Mononuclear cell (primary cell): Measurements from ENCODE around the gene DTNA. TPM values are rescaled to one million over a fixed set of nuclear protein-coding genes. Genes with fewer than 3 reads are reported as not detected.

Source experiments
- H3K27me3 ChIP-seq: 2 replicates; pipeline ENCODE4 v1.6.0; 2011; ENCODE audit warnings: low read length, control low read depth; ENCODE audit not compliant: insufficient read depth
- H3K4me1 ChIP-seq: 2 replicates; pipeline ENCODE4 v1.5.1; 2011; ENCODE audit warnings: mild to moderate bottlenecking, low read length, control low read depth; ENCODE audit not compliant: insufficient read depth
- H3K4me3 ChIP-seq: 2 replicates; pipeline ENCODE4 v1.5.1; 2011; ENCODE audit warnings: mild to moderate bottlenecking, low read length, moderate library complexity
- H3K9me3 ChIP-seq: 2 replicates; pipeline ENCODE4 v1.5.1; 2011; ENCODE audit warnings: low read depth, mild to moderate bottlenecking, control low read depth, low read length
- total RNA-seq: library from RNA; depleted of rRNA; stranded (reverse); fragments of >200 nt; gene quantifications from one replicate; pipeline ENCODE4 v1.2.3, GENCODE V29; 2012

Gene DTNA
- total RNA-seq, 1 donor = 0.31 TPM

GRCh38 chr18:34738175-34738894, 28.2 kb downstream of the DTNA start:
- no peaks in the 10 kb centered on the region for H3K9me3 ChIP-seq
- H3K4me1 ChIP-seq = no peaks in the 10 kb centered on the region
- H3K27me3 ChIP-seq = no peaks in the 10 kb centered on the region
- no peak overlapping the region for H3K4me3 ChIP-seq

GRCh38 chr18:34740101-34740500, 30.0 kb downstream of the DTNA start:
- Histone ChIP-seq H3K4me3 (no peak overlapping the region), H3K9me3 (no peaks in the 10 kb centered on the region), H3K27me3 (no peaks in the 10 kb centered on the region), H3K4me1 (no peaks in the 10 kb centered on the region)

DNA sequence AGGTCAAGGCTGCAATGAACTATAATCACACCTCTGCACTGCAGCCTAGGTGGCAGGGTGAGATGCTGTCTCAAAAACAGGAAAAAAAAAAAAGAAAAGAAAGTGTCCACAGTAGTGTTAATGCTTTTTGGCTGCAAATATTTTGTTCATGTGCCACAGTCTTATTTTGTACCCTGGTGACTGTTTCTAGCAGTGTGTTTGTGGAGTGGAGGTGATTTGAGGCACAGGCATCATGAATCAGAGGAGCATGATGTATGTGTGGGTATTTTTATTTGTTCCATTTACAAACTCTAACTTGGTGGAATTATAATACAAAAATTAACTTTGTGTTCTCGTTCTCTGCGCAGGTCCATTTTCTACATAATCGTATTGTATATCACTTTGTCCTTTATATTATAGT, 30.6 kb downstream of the DTNA start:
- Histone ChIP-seq H3K27me3 (no peaks in the 10 kb centered on the region), H3K9me3 (no peaks in the 10 kb centered on the region), H3K4me3 (no peak overlapping the region), H3K4me1 (no peaks in the 10 kb centered on the region)

GRCh38 chr18:34741401-34741800, 31.3 kb downstream of the DTNA start:
- H3K4me3 ChIP-seq = no peak overlapping the region

DNA sequence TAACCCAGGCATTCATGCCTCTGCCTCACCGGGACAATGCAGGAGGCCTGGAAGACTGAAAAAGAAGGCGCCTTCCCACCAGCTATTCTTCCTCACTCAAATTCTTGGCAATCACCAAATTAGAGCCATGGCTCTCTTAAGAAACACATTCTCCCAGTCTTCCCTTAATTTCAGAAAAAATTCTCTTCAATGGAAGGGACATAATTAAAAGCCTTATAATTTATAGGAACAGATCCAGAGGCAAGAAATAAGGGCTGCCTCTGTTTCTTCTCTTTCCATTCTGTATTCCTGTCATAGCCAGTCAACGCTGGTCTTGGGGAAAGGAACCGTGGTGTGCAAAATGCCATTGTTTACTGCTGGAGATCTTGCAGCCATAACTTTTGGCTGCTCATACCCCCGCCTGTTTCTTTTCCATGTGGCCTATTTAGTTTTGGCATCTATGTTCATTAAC, 32.8 kb downstream of the DTNA start:
- Histone ChIP-seq H3K9me3 (no peaks in the 10 kb centered on the region), H3K4me3 (no peak overlapping the region), H3K27me3 (no peaks in the 10 kb centered on the region), H3K4me1 (no peaks in the 10 kb centered on the region)

More at GRCh38 chr18:34741401-34741800, 31.3 kb downstream of the DTNA start:
- Histone ChIP-seq H3K9me3 (no peaks in the 10 kb centered on the region), H3K27me3 (no peaks in the 10 kb centered on the region), H3K4me1 (no peaks in the 10 kb centered on the region)

- Histone ChIP-seq H3K9me3 (no peaks in the 10 kb centered on the region), H3K27me3 (no peaks in the 10 kb centered on the region), H3K4me3 (no peak overlapping the region), H3K4me1 (no peaks in the 10 kb centered on the region)
Measured at GRCh38 chr18:34744569-34744968, 34.5 kb downstream of the DTNA start.

GRCh38 chr18:34746614-34747013, 36.5 kb downstream of the DTNA start:
- peaks cover 3% of the 10 kb centered on the region for H3K27me3 ChIP-seq
- H3K4me1 ChIP-seq = no peaks in the 10 kb centered on the region
- no peak overlapping the region for H3K4me3 ChIP-seq
- H3K9me3 ChIP-seq = no peaks in the 10 kb centered on the region

- H3K9me3 ChIP-seq = no peaks in the 10 kb centered on the region
- no peak overlapping the region for H3K4me3 ChIP-seq
- H3K4me1 ChIP-seq = no peaks in the 10 kb centered on the region
- H3K27me3 ChIP-seq = peaks cover 3% of the 10 kb centered on the region
Measured at GRCh38 chr18:34749721-34750120, 39.6 kb downstream of the DTNA start.

- H3K27me3 ChIP-seq = peaks cover 3% of the 10 kb centered on the region
- no peaks in the 10 kb centered on the region for H3K9me3 ChIP-seq
- no peak overlapping the region for H3K4me3 ChIP-seq
- H3K4me1 ChIP-seq = no peaks in the 10 kb centered on the region
Measured at GRCh38 chr18:34752056-34752455, 42.0 kb downstream of the DTNA start.

GRCh38 chr18:34754300-34754699, 44.2 kb downstream of the DTNA start:
- H3K9me3 ChIP-seq = no peaks in the 10 kb centered on the region
- H3K27me3 ChIP-seq = peaks cover 3% of the 10 kb centered on the region
- no peaks in the 10 kb centered on the region for H3K4me1 ChIP-seq
- no peak overlapping the region for H3K4me3 ChIP-seq

- no peaks in the 10 kb centered on the region for H3K9me3 ChIP-seq
- no peak overlapping the region for H3K4me3 ChIP-seq
- no peaks in the 10 kb centered on the region for H3K27me3 ChIP-seq
Measured at GRCh38 chr18:34757666-34758065, 47.6 kb downstream of the DTNA start.

GRCh38 chr18:34758378-34758948, 48.4 kb downstream of the DTNA start:
- no peaks in the 10 kb centered on the region for H3K4me1 ChIP-seq

More at GRCh38 chr18:34757666-34758065, 47.6 kb downstream of the DTNA start:
- no peaks in the 10 kb centered on the region for H3K4me1 ChIP-seq

GRCh38 chr18:34760444-34760843, 50.3 kb downstream of the DTNA start:
- no peaks in the 10 kb centered on the region for H3K4me1 ChIP-seq
- no peaks in the 10 kb centered on the region for H3K9me3 ChIP-seq
- no peak overlapping the region for H3K4me3 ChIP-seq
- no peaks in the 10 kb centered on the region for H3K27me3 ChIP-seq

More at GRCh38 chr18:34758378-34758948, 48.4 kb downstream of the DTNA start:
- no peaks in the 10 kb centered on the region for H3K9me3 ChIP-seq
- no peak overlapping the region for H3K4me3 ChIP-seq
- no peaks in the 10 kb centered on the region for H3K27me3 ChIP-seq

DNA sequence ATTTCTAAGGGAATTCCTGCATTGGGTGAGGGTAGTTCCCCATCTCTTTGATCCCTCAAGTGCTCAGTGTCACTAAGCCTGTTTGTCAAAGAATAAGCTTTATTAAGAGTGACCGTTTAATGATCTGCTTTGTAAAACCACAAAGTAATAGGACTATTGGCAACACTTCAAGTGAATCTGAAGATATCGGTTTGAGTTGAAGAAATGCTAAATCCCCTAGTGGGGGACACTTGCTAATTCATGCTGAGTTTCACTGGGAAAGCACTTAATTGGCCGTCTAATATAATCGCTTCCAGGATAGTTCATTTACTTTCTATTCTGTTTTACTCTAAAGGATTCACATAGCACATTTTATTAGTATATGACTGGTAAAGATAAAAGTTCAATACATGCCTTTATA, 54.4 kb downstream of the DTNA start:
- H3K9me3 ChIP-seq = no peaks in the 10 kb centered on the region
- no peaks in the 10 kb centered on the region for H3K4me1 ChIP-seq
- H3K4me3 ChIP-seq = no peak overlapping the region
- no peaks in the 10 kb centered on the region for H3K27me3 ChIP-seq

DNA sequence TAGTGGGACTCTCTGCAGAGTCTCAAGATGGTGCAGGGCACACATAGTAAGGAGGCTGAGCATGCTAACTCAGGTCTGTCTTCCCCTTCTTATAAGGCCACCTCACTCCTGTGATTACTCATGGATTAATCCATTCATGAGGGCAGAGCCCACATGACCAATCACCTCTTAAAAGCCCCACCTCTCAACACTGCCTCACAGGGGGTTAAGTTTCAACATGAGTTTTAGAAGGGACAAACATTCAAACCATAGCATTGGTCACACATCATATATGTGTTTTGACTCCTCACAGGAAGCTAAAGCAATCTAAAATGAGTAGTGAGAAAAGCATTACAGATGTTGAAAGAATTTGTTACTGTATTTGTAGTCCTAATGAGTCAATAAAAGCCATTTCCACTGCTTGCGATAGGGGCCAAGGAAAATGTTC, 57.5 kb downstream of the DTNA start:
- Histone ChIP-seq H3K27me3 (no peaks in the 10 kb centered on the region), H3K9me3 (no peaks in the 10 kb centered on the region), H3K4me1 (no peaks in the 10 kb centered on the region), H3K4me3 (no peak overlapping the region)

- no peaks in the 10 kb centered on the region for H3K27me3 ChIP-seq
- H3K4me3 ChIP-seq = no peak overlapping the region
- H3K9me3 ChIP-seq = no peaks in the 10 kb centered on the region
- H3K4me1 ChIP-seq = no peaks in the 10 kb centered on the region
Measured at GRCh38 chr18:34771958-34772357, 61.9 kb downstream of the DTNA start.
